K562 (cell line): ENCODE measurements around the gene PTBP3. TPM values are rescaled to one million over a fixed set of nuclear protein-coding genes. Genes with fewer than 3 reads are reported as not detected.

Experiments
- ADNP ChIP-seq: fragments of 200-800 bp; sonication (Bioruptor generic); IDR thresholded peaks from 2 replicates; pipeline ENCODE4 v1.6.1; 2016; ENCODE audit warnings: missing genetic modification characterization, missing compliant biosample characterization
- ATF7 ChIP-seq: fragments of 450-650 bp; IDR thresholded peaks from 2 replicates; pipeline ENCODE4 v1.7.1; 2014; ENCODE audit warnings: mild to moderate bottlenecking, moderate library complexity
- CREBBP ChIP-seq: IDR thresholded peaks from one replicate; pipeline ENCODE4 v1.6.1; 2012; ENCODE audit warnings: low read depth, mild to moderate bottlenecking, control low read depth, inconsistent platforms, low read length
- ETV5 ChIP-seq: sonication (generic); formaldehyde crosslinking; IDR thresholded peaks from 2 replicates; pipeline ENCODE4 v1.4.0; 2020; ENCODE audit warnings: low read depth, mild to moderate bottlenecking, missing genetic modification reagents
- FOXJ2 ChIP-seq: fragments of 200-800 bp; sonication (Bioruptor generic); IDR thresholded peaks from 2 replicates; pipeline ENCODE4 v1.6.1; 2016; ENCODE audit warnings: missing genetic modification characterization, missing compliant biosample characterization
- HMGN3 ChIP-seq: IDR thresholded peaks from 2 replicates; pipeline ENCODE4 v1.6.1; 2011; ENCODE audit warnings: borderline replicate concordance, low read depth, mild to moderate bottlenecking, mixed read lengths, low read length; ENCODE audit not compliant: insufficient read length; ENCODE audit errors: extremely low read depth
- KLF1 ChIP-seq: fragments of 450-650 bp; IDR thresholded peaks from 2 replicates; pipeline ENCODE4 v1.6.1; 2016; ENCODE audit warnings: missing genetic modification characterization, missing compliant biosample characterization
- LARP7 ChIP-seq: fragments of 450-650 bp; IDR thresholded peaks from 2 replicates; pipeline ENCODE4 v1.6.1; 2016
- MECOM ChIP-seq: fragments of 250-450 bp; sonication (Bioruptor Pico); IDR thresholded peaks from 2 replicates; pipeline ENCODE4 v1.8.0; 2022; ENCODE audit warnings: inconsistent platforms
- NONO ChIP-seq, 2 experiments: fragments of 200-400 bp in 1 of 2; fragments of 450-650 bp in 1 of 2; formaldehyde crosslinking in 1 of 2; IDR thresholded peaks; 2 replicates each; pipeline ENCODE4 v1.6.1; 2017; ENCODE audit warnings: low read depth in 2 of 2, mild to moderate bottlenecking in 2 of 2, moderate library complexity in 2 of 2, low read length in 1 of 2
- NR0B1 ChIP-seq: fragments of 450-650 bp; IDR thresholded peaks from one replicate; pipeline ENCODE4 v1.6.1; 2018; ENCODE audit warnings: mild to moderate bottlenecking, moderate library complexity; ENCODE audit not compliant: partially characterized antibody
- POLR2AphosphoS2 ChIP-seq: IDR thresholded peaks from 2 replicates; pipeline ENCODE4 v1.6.1; 2012; ENCODE audit warnings: low read length, improper control_type of control experiment
- RBM14 ChIP-seq: fragments of 200-400 bp; formaldehyde crosslinking; IDR thresholded peaks from 2 replicates; pipeline ENCODE4 v1.6.1; 2018; ENCODE audit warnings: low read depth, mild to moderate bottlenecking, low read length, moderate library complexity, borderline replicate concordance; ENCODE audit not compliant: insufficient read depth
- TCF15 ChIP-seq: fragments of 250-450 bp; sonication (Bioruptor Pico); IDR thresholded peaks from 2 replicates; pipeline ENCODE4 v1.8.0; 2022; ENCODE audit warnings: moderate library complexity, mild to moderate bottlenecking, inconsistent platforms
- TEAD4 ChIP-seq, 2 experiments: sonication (generic) in 1 of 2; formaldehyde crosslinking in 1 of 2; IDR thresholded peaks; 2 replicates each; pipeline versions ENCODE4 v1.6.1 to v1.8.0; 2012 to 2022; ENCODE audit warnings: borderline replicate concordance in 1 of 2, inconsistent platforms in 1 of 2, low read length in 1 of 2, mild to moderate bottlenecking in 1 of 2, missing genetic modification reagents in 1 of 2
- TFAM ChIP-seq: fragments of 250-450 bp; sonication (Bioruptor Pico); conservative IDR thresholded peaks from 2 replicates; pipeline ENCODE4 v1.5.0; 2021; ENCODE audit warnings: mild to moderate bottlenecking, moderate library complexity
- TRIM24 ChIP-seq, 2 experiments: fragments of 450-650 bp; IDR thresholded peaks; 2 replicates each; pipeline ENCODE4 v1.6.1; 2016
- TSC22D4 ChIP-seq: fragments of 450-650 bp; IDR thresholded peaks from 2 replicates; pipeline ENCODE4 v1.6.1; 2016; ENCODE audit warnings: missing genetic modification characterization, missing biosample characterization, control low read depth
- ZKSCAN8 ChIP-seq: fragments of 200-800 bp; sonication (Bioruptor generic); IDR thresholded peaks from 2 replicates; pipeline ENCODE4 v1.6.1; 2016; ENCODE audit warnings: missing genetic modification characterization, missing compliant biosample characterization
- ZNF263 ChIP-seq: sonication (generic); formaldehyde crosslinking; IDR thresholded peaks from 2 replicates; pipeline ENCODE4 v1.8.0; 2022; ENCODE audit warnings: mild to moderate bottlenecking, missing genetic modification reagents, borderline replicate concordance
- ZNF408 ChIP-seq: fragments of 250-450 bp; sonication (Bioruptor Pico); IDR thresholded peaks from 2 replicates; pipeline ENCODE4 v1.4.0; 2020; ENCODE audit warnings: low read depth, mild to moderate bottlenecking, moderate library complexity
- polyA plus RNA-seq, 8 experiments: library from polyadenylated mRNA; depleted of rRNA in 4 of 8; stranded (reverse) in 5 of 8; unstranded in 3 of 8; fragments of >200 nt; fragmentation: Nextera tagmentation in 2 of 8; fragmentation: Illumina TruSeq in 1 of 8; extraction: Ambion mirVana in 2 of 8; extraction: Trizol in 1 of 8; gene quantifications; 2 replicates each; pipeline versions ENCODE4 v1.2.1 to v1.2.3, GENCODE V29; 2011 to 2014; ENCODE audit warnings: inconsistent platforms in 1 of 8, missing spikeins in 1 of 8
- total RNA-seq, 7 experiments: library from RNA; depleted of rRNA in 6 of 7; stranded (reverse); fragments of >200 nt in 6 of 7; fragmentation: Illumina TruSeq in 2 of 7; extraction: Trizol in 2 of 7; gene quantifications; 2 replicates each; pipeline versions ENCODE4 v1.2.1 to v1.2.3, GENCODE V29; 2011 to 2021; ENCODE audit warnings: low replicate concordance in 1 of 7
- TF ChIP-seq, protein P1 (sequence below): conservative IDR thresholded peaks from 2 replicates; pipeline ENCODE4 v1.6.1; 2011; ENCODE audit warnings: low read depth, mild to moderate bottlenecking, low read length; ENCODE audit not compliant: control insufficient read depth
- TF ChIP-seq, protein P2 (sequence below), 2 experiments: fragments of 200-800 bp in 1 of 2; sonication (Bioruptor generic) in 1 of 2; sonication (generic) in 1 of 2; formaldehyde crosslinking in 1 of 2; IDR thresholded peaks in 1 of 2; conservative IDR thresholded peaks in 1 of 2; 2 replicates each; pipeline versions ENCODE4 v1.5.0 to v1.6.1; 2016 to 2020; ENCODE audit warnings: missing compliant biosample characterization in 1 of 2, missing genetic modification characterization in 1 of 2, missing genetic modification reagents in 1 of 2

The PTBP3 gene
- total and polyA plus RNA-seq, 9 of the 15 experiments (the other 6 are each of a cell fraction or from before 2014, with no cell fraction given), result 22.4 to 132 (median 68.0) TPM

GRCh38 chr9:112174965-112175795 lies 158.2 kb downstream of the PTBP3 start, which contains the start of gene SUSD1 (continued):
- TF ChIP-seq, protein P1, sequence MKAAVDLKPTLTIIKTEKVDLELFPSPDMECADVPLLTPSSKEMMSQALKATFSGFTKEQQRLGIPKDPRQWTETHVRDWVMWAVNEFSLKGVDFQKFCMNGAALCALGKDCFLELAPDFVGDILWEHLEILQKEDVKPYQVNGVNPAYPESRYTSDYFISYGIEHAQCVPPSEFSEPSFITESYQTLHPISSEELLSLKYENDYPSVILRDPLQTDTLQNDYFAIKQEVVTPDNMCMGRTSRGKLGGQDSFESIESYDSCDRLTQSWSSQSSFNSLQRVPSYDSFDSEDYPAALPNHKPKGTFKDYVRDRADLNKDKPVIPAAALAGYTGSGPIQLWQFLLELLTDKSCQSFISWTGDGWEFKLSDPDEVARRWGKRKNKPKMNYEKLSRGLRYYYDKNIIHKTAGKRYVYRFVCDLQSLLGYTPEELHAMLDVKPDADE, result no peak; the same call in 1 of the 2 replicates
- no peak for TF ChIP-seq FOXJ2 (tag)
- TF ChIP-seq, protein P2, sequence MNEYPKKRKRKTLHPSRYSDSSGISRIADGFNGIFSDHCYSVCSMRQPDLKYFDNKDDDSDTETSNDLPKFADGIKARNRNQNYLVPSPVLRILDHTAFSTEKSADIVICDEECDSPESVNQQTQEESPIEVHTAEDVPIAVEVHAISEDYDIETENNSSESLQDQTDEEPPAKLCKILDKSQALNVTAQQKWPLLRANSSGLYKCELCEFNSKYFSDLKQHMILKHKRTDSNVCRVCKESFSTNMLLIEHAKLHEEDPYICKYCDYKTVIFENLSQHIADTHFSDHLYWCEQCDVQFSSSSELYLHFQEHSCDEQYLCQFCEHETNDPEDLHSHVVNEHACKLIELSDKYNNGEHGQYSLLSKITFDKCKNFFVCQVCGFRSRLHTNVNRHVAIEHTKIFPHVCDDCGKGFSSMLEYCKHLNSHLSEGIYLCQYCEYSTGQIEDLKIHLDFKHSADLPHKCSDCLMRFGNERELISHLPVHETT (CRISPR knock-in tag; conservative IDR thresholded peaks at IDR 0.05 in 1 of 2, IDR thresholded peaks at IDR 0.05 in 1 of 2), result peak in 1 of 2 experiments; percentile 75; a peak in 1 of 4 replicates
- no peak for TF ChIP-seq ZNF408 (CRISPR knock-in tag)
- TF ChIP-seq TEAD4 (IDR thresholded peaks at IDR 0.05; ENCODE audit: low read length), result peak; percentile 22; the same call in 1 of the 2 replicates
- TF ChIP-seq TEAD4 (CRISPR knock-in tag; IDR thresholded peaks at IDR 0.05; ENCODE audit: borderline replicate concordance), result no peak
- no peak for TF ChIP-seq RBM14
- no peak for TF ChIP-seq CREBBP
- TF ChIP-seq TFAM (CRISPR knock-in tag), result no peak
- TF ChIP-seq NONO (IDR thresholded peaks at IDR 0.05; ENCODE audit: low read depth in 2 of 2, low read length in 1 of 2), result peak in 1 of 2 experiments; percentile 44; a peak in 2 of 4 replicates
- TF ChIP-seq ZNF263, result no peak
- TF ChIP-seq MECOM (CRISPR knock-in tag), result 0 out of 2 replicates have a peak, but pooled peaks have one; percentile 38
- no peak for TF ChIP-seq POLR2AphosphoS2
- peak; percentile 91 for TF ChIP-seq HMGN3
- TF ChIP-seq KLF1 (tag), result no peak
- no peak for TF ChIP-seq TRIM24 (IDR thresholded peaks at IDR 0.05)
- peak; percentile 51 for TF ChIP-seq ZKSCAN8 (CRISPR knock-in tag)
- TF ChIP-seq ETV5 (CRISPR knock-in tag), result peak; percentile 36; the same call in 1 of the 2 replicates
- no peak for TF ChIP-seq NR0B1
- TF ChIP-seq LARP7, result no peak
- no peak for TF ChIP-seq ATF7
- no peak for TF ChIP-seq TCF15 (CRISPR knock-in tag)
- TF ChIP-seq TSC22D4 (tag), result no peak
- TF ChIP-seq ADNP (tag), result no peak
